ENCODE data around the gene PPP1R1C. TPM values are rescaled to one million over a fixed set of nuclear protein-coding genes. Genes with fewer than 3 reads are reported as not detected.

Gene PPP1R1C
- total RNA-seq, 2 donors from 2014 or later, result 7.3 TPM; not detected in 1

DNA sequence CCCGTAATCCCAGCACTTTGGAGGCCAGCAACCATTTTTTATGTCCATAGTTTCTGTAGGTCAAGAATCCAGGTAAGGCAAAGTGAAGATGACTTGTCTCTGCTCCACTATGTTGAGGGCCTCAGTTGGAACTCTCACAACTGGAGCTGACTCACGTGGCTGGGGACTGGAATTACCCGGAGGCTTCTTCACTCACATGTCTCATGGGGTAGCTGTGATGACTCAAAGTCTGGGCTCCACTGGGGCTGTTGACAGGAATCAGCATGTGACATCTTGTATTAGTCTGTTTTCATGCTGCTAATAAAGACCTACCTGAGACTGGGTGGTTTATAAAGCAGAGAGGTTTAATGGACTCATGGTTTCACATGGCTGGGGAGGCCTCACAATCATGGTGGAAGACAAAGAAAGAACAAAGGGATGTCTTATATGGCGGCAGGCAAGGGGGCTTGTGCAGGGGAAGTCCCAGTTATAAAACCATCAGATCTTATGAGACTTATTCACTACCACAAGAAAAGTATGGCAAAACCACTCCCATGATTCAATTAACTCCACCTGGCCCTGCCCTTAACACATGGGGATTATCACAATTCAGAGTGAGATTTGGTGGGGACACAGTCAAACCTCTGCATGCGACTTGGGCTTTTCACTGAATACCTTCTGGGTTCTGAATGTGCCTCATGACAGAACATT, 7.8 kb upstream of the PPP1R1C start:
- no peaks in the 10 kb centered on the region for H3K9me3 ChIP-seq
- intact Hi-C loops (cut with DNase I), result no loop called here
- no peak overlapping the region for H3K4me3 ChIP-seq
- TF ChIP-seq, protein P1, sequence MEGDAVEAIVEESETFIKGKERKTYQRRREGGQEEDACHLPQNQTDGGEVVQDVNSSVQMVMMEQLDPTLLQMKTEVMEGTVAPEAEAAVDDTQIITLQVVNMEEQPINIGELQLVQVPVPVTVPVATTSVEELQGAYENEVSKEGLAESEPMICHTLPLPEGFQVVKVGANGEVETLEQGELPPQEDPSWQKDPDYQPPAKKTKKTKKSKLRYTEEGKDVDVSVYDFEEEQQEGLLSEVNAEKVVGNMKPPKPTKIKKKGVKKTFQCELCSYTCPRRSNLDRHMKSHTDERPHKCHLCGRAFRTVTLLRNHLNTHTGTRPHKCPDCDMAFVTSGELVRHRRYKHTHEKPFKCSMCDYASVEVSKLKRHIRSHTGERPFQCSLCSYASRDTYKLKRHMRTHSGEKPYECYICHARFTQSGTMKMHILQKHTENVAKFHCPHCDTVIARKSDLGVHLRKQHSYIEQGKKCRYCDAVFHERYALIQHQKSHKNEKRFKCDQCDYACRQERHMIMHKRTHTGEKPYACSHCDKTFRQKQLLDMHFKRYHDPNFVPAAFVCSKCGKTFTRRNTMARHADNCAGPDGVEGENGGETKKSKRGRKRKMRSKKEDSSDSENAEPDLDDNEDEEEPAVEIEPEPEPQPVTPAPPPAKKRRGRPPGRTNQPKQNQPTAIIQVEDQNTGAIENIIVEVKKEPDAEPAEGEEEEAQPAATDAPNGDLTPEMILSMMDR (IDR thresholded peaks at IDR 0.05), result no peak
- TF ChIP-seq POLR2A (IDR thresholded peaks at IDR 0.05), result no peak
- H3K36me3 ChIP-seq (replicated peaks in 1 of 2; ENCODE audit: insufficient read depth in 1 of 2, low read depth in 2 of 2), result no peaks in the 10 kb centered on the region
- 84% methylated on average over 5 of the region's 5 CpGs for WGBS, 2 donors
- H3K27me3 ChIP-seq, result no peaks in the 10 kb centered on the region
- no peak overlapping the region for H3K27ac ChIP-seq
- DNase-seq, result no peak
- no peaks in the 10 kb centered on the region for H3K4me1 ChIP-seq
- ATAC-seq, result no peak

DNA sequence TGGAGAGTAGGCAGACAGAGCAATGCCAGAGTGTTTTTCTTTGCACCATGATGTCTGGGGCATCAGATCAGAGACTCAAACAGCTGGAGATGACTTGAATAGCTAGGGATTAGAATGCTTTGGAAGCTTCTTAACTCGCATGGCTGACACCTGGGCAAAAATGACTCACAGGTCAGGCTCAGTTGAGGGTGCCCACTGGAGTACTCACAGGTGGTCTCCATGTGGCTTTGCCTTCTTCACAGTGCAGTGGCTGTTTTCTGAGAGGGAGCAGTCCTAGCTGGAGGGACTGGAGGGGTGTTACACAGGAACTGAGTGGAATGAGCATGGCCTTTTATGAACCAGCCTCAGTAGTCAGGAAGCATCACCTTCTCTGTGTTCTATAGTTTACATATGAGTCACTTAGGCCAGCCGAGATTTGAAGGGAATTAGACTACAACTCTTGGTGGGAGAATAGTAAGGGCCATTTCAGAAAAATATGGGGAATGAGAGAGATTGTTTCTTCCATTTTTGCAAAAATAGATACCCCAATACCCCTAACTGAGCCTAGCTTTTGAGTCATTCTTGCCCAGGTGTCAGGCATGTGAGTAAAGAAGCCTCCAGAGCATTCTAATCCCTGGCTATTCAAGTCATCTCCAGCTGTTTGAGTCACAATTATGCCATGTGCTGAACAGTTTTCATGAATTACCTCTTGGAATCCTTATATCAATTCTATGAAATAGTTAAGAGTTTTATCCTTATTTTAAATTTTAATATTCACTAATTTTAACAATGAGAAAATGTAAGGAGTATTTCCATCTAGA, 7.1 kb upstream of the PPP1R1C start:
- 79 to 82% methylated on average over 1 to 2 of the region's 2 CpGs for WGBS, 2 donors
- intact Hi-C loops (cut with DNase I), result no loop called here
- Histone ChIP-seq H3K4me3 (no peak overlapping the region), H3K27me3 (no peaks in the 10 kb centered on the region), H3K27ac (no peak overlapping the region), H3K36me3 (replicated peaks in 1 of 2; ENCODE audit: insufficient read depth in 1 of 2, low read depth in 2 of 2) (no peaks in the 10 kb centered on the region), H3K4me1 (no peaks in the 10 kb centered on the region), H3K9me3 (no peaks in the 10 kb centered on the region)
- DNase-seq (no peak), ATAC-seq (no peak)
- no peak for TF ChIP-seq POLR2A (IDR thresholded peaks at IDR 0.05)
- TF ChIP-seq, protein P1 (IDR thresholded peaks at IDR 0.05), result no peak

DNA sequence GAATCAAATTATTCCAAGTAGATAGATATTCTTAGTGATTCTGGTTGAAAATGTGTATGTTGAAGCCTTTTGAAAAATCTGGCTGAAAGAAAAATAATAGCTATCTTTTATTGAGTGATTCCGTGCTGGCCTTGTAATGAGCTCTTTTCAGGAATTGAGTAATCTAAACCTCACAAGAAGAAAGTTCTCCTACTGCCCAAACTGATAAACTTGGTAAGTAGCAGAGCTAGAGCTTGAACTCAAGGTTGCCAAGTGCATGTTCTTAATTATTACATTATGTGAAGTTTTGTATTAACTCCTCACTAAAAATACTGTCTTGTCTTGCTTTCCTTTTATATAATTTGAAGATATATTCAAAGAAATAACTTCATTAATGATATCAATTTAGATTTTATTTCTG, 1.6 kb upstream of the PPP1R1C start:
- intact Hi-C loops (cut with DNase I), result no loop called here
- Histone ChIP-seq H3K27ac (no peak overlapping the region), H3K27me3 (no peaks in the 10 kb centered on the region), H3K36me3 (replicated peaks in 1 of 2; ENCODE audit: insufficient read depth in 1 of 2, low read depth in 2 of 2) (no peaks in the 10 kb centered on the region), H3K4me3 (no peak overlapping the region), H3K4me1 (no peaks in the 10 kb centered on the region), H3K9me3 (no peaks in the 10 kb centered on the region)
- ATAC-seq (no peak), DNase-seq (no peak)
- 34 to 57% methylated on average over 1 of the region's 1 CpG for WGBS, 2 donors
- no peak for TF ChIP-seq POLR2A (IDR thresholded peaks at IDR 0.05)
- TF ChIP-seq, protein P1 (IDR thresholded peaks at IDR 0.05), result no peak

DNA sequence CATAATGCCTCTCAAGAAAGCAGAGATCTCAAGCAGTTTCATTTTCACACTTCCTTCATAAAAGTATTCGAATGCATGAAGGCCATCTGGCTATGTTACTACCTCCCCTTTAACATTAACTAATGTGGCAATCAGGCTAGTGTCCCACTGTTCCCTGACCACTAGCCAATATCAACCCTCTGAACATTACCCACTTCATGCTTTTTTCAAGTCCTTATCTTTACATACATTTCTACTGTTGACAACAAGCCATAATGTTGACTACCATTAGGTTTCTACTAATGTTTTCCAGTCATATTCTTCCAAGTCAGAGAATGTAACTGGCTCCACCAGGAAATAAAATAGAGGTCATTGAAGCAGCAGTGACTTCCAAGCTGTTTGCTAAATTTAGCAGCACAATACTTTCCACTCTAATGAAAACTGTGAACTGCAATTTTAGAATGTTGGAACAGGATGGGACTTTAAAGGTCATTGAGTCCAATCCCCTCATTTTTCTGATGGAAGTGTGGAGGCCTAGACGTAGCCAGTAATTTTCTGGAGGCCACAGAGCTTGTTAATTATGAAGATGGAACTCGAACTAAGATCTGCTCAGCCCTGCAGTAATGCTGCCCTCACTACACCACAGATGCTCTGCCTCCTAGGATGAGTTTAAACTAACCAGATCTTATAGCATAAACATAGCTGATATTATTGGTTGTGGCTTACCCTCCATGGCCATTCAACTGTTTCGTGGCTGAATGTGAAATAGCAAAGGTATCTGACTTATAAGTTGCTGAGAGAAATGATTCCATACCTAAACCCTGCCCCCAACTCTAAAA, 630 bp upstream of the PPP1R1C start:
- no peaks in the 10 kb centered on the region for H3K9me3 ChIP-seq
- DNase-seq (no peak), ATAC-seq (no peak)
- H3K4me1 ChIP-seq, result no peaks in the 10 kb centered on the region
- H3K36me3 ChIP-seq (replicated peaks in 1 of 2; ENCODE audit: insufficient read depth in 1 of 2, low read depth in 2 of 2), result no peaks in the 10 kb centered on the region
- TF ChIP-seq, protein P1 (IDR thresholded peaks at IDR 0.05), result no peak
- no peak for TF ChIP-seq POLR2A (IDR thresholded peaks at IDR 0.05)
- no peaks in the 10 kb centered on the region for H3K27me3 ChIP-seq
- H3K4me3 ChIP-seq, result no peak overlapping the region
- H3K27ac ChIP-seq, result no peak overlapping the region
- intact Hi-C loops (cut with DNase I), result no loop called here
- WGBS, 2 donors, result 67 to 73% methylated on average over 4 of the region's 4 CpGs
